Measurements from ENCODE around the gene CCDC112.

GRCh38 chr5:115308815-115309214, 12.4 kb upstream of the CCDC112 start:
- TF ChIP-seq ARNTL (CRISPR knock-in tag; IDR thresholded peaks at IDR 0.05; ENCODE audit: borderline replicate concordance, low read depth) (no peak), TOX (CRISPR knock-in tag; IDR thresholded peaks at IDR 0.05; ENCODE audit: borderline replicate concordance) (no peak), ZFP3 (CRISPR knock-in tag; IDR thresholded peaks at IDR 0.05) (no peak), CREB5 (CRISPR knock-in tag; IDR thresholded peaks at IDR 0.05; ENCODE audit: low read depth) (no peak)

Measured in SK-N-SH treated with all-trans-retinoic acid at 6 μM for 48 hours (cell line).